Ovary (tissue), 9 donors: ENCODE data around the gene HBZ. TPM values are rescaled to one million over a fixed set of nuclear protein-coding genes. Genes with fewer than 3 reads are reported as not detected.

ENCODE experiments used
- DNase-seq, 5 donors: peaks; one replicate each; pipeline ENCODE4 v3.0.0-alpha.2; 2019 to 2020
- H3K27ac ChIP-seq, 2 donors: fragments of 200-600 bp; one replicate each; pipeline versions ENCODE4 v1.5.1 to v1.8.0; 2019 to 2022
- H3K27me3 ChIP-seq: fragments of 200-600 bp; one replicate; pipeline ENCODE4 v1.8.0; 2022
- H3K36me3 ChIP-seq: fragments of 200-600 bp; sonication (generic); one replicate; pipeline ENCODE4 v1.5.1; 2019
- H3K4me1 ChIP-seq: one replicate; pipeline ENCODE4 v1.8.1; 2013; ENCODE audit warnings: mild to moderate bottlenecking, moderate library complexity; ENCODE audit not compliant: insufficient read depth
- H3K4me3 ChIP-seq: fragments of 200-600 bp; sonication (generic); one replicate; pipeline ENCODE4 v1.5.1; 2017
- H3K9me3 ChIP-seq, 2 donors: fragments of 200-600 bp in 1 of 2; sonication (generic) in 1 of 2; one replicate each; pipeline versions ENCODE4 v1.5.1 to v1.8.1; 2013 to 2019; ENCODE audit warnings: mild to moderate bottlenecking in 1 of 2, moderate library complexity in 1 of 2
- EP300 ChIP-seq: sonication (generic); formaldehyde crosslinking; IDR thresholded peaks from one replicate; pipeline ENCODE4 v1.6.1; 2017; ENCODE audit warnings: antibody characterized with exemption
- POLR2A ChIP-seq: fragments of 450-650 bp; IDR thresholded peaks from one replicate; pipeline ENCODE4 v1.6.1; 2017; ENCODE audit warnings: antibody characterized with exemption, mild to moderate bottlenecking, moderate library complexity
- WGBS, 3 donors: extraction: QIAGEN DNeasy Blood & Tissue Kit in 1 of 3; methylation state at CpG; one replicate each; pipeline versions ENCODE4 v1.1.5 to v1.1.7; 2013 to 2017; 5-methylcytosine and 5-hydroxymethylcytosine counted together
- intact Hi-C, 4 donors: fragments of 100-400 bp; cut with DNase I; formaldehyde crosslinking; loops; one replicate each; pipeline versions ENCODE4 v1.11.0 to v1.15.1; 2022 to 2023
- polyA plus RNA-seq, 2 donors: library from polyadenylated mRNA; stranded (reverse); fragments of 200-250 nt in 1 of 2; fragments of 350-450 nt in 1 of 2; fragmentation: Illumina TruSeq in 1 of 2; extraction: RNeasy Lipid Tissue Mini Kit (QIAGEN cat#74804) in 1 of 2; gene quantifications; one replicate each; pipeline ENCODE4 v1.2.3, GENCODE V29; 2013 to 2014
- total RNA-seq, 7 donors: library from RNA; depleted of rRNA in 2 of 7; stranded (reverse); fragments of >200 nt in 2 of 7; fragmentation: NEBNext Ultra II Directional in 3 of 7; extraction: Animal tissue kit (Norgen Biotek cat#: 25700) in 3 of 7; gene quantifications; one replicate each; pipeline versions ENCODE4 v1.1.0 to v1.2.4, GENCODE V29; 2016 to 2023
- TF ChIP-seq, protein P1 (sequence below), 3 donors: fragments of 450-650 bp in 2 of 3; fragments of 200-600 bp in 1 of 3; IDR thresholded peaks; one replicate each; pipeline versions ENCODE4 v1.5.1 to v1.8.0; 2016 to 2022; ENCODE audit warnings: antibody characterized with exemption in 3 of 3, mild to moderate bottlenecking in 1 of 3
- donor health status: DM: no; HTN: no; CAD: no; lungs with moderate emphysema.
- donor health status: DM: no; HTN: no; CAD: no.
- donor health status: Bipolar disorder and iron deficiency.
- donor health status: DM: yes; HTN: yes; CAD: no.
- donor health status: DM: no; HTN: no; CAD: no.
- donor health status: DM: yes; HTN: yes; CAD: no.

HBZ gene
- total and polyA plus RNA-seq, 9 donors: 0.28 TPM; not detected in 8

DNA sequence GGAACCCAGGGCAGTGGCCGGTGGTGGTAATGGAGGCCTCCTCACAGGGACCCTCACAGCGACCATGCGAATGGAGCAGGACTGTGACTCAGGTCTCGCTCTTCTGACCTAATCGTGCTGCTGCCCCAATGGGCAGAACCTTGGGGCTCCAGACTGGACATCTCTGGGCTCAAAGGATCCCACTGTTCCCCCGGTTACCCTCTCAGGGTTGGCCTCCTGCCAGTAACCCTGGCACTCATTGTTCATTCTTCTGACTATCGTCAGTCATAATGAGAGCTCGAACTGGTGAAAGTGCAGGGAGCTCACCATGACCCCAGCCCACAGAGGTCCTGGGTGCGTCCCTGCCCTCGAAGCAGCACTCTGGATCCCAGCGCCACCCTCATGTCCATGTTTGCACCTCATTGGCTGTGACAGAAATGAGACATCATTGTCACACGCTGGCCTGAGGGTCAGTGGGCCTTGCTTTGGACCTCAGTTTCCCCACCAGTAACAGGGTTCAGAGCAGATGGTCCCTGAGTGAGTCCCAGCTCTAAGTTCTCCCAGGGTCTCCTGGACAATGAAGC, 10.0 kb upstream of the HBZ start:
- Histone ChIP-seq H3K36me3 (no peaks in the 10 kb centered on the region), H3K27ac (no peak overlapping the region), H3K27me3 (no peaks in the 10 kb centered on the region), H3K9me3 (no peaks in the 10 kb centered on the region), H3K4me1 (peaks cover 1% of the 10 kb centered on the region), H3K4me3 (no peak overlapping the region)
- DNase-seq: no peak
- TF ChIP-seq POLR2A (no peak), EP300 (no peak)
- TF ChIP-seq, protein P1, sequence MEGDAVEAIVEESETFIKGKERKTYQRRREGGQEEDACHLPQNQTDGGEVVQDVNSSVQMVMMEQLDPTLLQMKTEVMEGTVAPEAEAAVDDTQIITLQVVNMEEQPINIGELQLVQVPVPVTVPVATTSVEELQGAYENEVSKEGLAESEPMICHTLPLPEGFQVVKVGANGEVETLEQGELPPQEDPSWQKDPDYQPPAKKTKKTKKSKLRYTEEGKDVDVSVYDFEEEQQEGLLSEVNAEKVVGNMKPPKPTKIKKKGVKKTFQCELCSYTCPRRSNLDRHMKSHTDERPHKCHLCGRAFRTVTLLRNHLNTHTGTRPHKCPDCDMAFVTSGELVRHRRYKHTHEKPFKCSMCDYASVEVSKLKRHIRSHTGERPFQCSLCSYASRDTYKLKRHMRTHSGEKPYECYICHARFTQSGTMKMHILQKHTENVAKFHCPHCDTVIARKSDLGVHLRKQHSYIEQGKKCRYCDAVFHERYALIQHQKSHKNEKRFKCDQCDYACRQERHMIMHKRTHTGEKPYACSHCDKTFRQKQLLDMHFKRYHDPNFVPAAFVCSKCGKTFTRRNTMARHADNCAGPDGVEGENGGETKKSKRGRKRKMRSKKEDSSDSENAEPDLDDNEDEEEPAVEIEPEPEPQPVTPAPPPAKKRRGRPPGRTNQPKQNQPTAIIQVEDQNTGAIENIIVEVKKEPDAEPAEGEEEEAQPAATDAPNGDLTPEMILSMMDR (IDR thresholded peaks at IDR 0.05): no peak
- WGBS, 3 donors: 74 to 79% (median 75%) methylated on average over 12 of the region's 12 CpGs
- intact Hi-C loops: no loop called here

DNA sequence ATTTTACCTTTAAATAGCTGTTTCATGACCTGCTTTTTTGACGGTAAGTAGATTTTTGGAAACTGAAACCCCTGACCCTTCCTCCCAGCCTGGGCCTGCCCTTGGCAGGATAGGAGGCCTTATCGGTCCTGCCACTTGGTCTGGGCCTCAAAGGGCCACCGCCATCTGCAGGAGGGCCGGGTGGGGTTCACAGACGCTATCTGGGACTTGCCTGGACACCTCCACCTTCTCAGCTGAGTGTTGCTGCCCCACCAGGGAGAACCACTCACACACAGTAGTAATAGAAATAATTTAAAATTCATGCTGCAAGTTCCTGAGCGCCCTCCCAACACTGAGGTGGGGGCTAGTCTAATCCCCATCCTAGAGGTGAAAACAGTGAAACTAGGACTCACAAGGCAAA, 9.4 kb upstream of the HBZ start:
- H3K4me1 ChIP-seq: no peaks in the 10 kb centered on the region
- no peaks in the 10 kb centered on the region for H3K27me3 ChIP-seq
- WGBS, 3 donors: 70 to 84% (median 78%) methylated on average over 6 of the region's 6 CpGs
- no peak overlapping the region for H3K4me3 ChIP-seq
- intact Hi-C loops: no loop called here
- no peak overlapping the region for H3K27ac ChIP-seq
- DNase-seq: no peak
- no peaks in the 10 kb centered on the region for H3K36me3 ChIP-seq
- TF ChIP-seq, protein P1 (IDR thresholded peaks at IDR 0.05): no peak
- TF ChIP-seq EP300 (no peak), POLR2A (no peak)
- no peaks in the 10 kb centered on the region for H3K9me3 ChIP-seq

DNA sequence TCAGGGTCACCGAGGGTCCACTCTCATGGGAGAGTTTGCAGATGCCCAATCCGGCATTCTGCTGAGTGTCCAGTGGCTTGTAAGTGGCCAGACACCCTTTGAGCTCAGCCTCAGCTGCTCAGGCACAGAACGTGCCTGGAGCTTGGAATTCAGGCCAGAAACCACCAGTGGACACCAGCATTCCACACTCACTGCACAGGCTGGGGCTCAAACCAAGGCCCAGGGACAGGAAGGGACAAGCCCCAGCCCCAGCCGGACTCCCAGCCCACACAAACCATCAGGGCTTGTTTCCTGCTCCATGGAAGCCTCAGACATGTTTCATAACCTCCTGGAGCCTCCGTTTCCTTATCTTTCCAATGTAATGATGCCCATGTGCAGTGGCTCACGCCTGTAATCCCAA, 9.0 kb upstream of the HBZ start:
- no peaks in the 10 kb centered on the region for H3K4me1 ChIP-seq
- no peaks in the 10 kb centered on the region for H3K27me3 ChIP-seq
- no peaks in the 10 kb centered on the region for H3K9me3 ChIP-seq
- TF ChIP-seq, protein P1 (IDR thresholded peaks at IDR 0.05): no peak
- no peak for TF ChIP-seq POLR2A
- no peak for TF ChIP-seq EP300
- no peak for DNase-seq
- H3K36me3 ChIP-seq: no peaks in the 10 kb centered on the region
- no peak overlapping the region for H3K27ac ChIP-seq
- H3K4me3 ChIP-seq: no peak overlapping the region
- WGBS, 3 donors: 51 to 68% (median 63%) methylated on average over 6 of the region's 6 CpGs
- intact Hi-C loops: no loop called here

DNA sequence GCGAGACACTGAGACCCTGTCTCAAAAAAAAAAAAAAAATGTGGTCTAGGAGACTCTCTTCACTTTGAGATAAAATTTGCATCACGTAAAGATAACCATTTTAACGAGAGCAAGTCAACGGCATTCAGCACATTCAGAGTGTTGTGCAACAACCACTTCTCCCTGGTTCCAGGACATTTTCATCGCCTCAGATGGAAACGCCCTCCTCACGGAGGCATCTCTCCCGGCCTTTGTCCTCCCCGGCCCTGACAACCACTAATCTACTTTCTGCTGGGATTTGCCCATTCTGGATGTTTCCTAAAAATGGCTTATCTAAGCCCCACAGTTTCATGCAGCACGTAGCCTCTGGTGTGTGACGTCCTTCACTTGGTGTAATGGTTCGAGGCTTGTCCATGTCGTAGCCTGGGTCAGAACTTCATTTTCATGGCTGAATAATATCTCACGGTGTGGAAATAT, 7.6 kb upstream of the HBZ start:
- H3K27me3 ChIP-seq: no peaks in the 10 kb centered on the region
- TF ChIP-seq, protein P1 (IDR thresholded peaks at IDR 0.05): no peak
- no peak for TF ChIP-seq EP300
- no peak for TF ChIP-seq POLR2A
- 73 to 77% (median 75%) methylated on average over 14 of the region's 14 CpGs for WGBS, 3 donors

More for the DNA sequence above, 7.6 kb upstream of the HBZ start:
- Histone ChIP-seq H3K36me3 (no peaks in the 10 kb centered on the region), H3K4me3 (no peak overlapping the region), H3K4me1 (no peaks in the 10 kb centered on the region), H3K27ac (no peak overlapping the region), H3K9me3 (no peaks in the 10 kb centered on the region)
- DNase-seq: no peak
- intact Hi-C loops: no loop called here
